GM12872 (cell line): ENCODE data around the gene ACACB.

Experiments
- TF ChIP-seq, protein P1 (sequence below): IDR thresholded peaks from 3 replicates; pipeline ENCODE4 v1.5.1; 2011; ENCODE audit warnings: low read depth, mild to moderate bottlenecking, low read length, moderate library complexity; ENCODE audit not compliant: insufficient read depth

Gene ACACB

DNA sequence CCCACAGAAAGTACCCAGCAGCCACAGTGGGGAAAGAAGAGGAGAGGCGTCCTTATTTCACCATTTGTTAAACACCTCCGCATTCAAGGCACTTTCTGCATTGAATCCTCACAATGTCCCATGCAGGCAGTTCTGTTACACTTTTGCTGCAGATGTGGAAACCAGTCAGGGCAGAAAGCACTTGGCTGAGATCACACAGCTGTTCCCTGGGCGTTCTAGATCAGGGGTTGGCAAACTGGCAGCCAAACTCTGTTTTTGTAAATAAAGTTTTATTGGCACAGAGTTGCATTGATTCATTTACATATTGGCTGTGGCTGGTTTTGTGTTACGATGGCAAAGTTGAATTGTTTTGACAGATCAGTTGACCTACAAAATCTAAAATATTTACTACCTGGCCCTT is 172.6 kb downstream of the ACACB start:
- TF ChIP-seq, protein P1, sequence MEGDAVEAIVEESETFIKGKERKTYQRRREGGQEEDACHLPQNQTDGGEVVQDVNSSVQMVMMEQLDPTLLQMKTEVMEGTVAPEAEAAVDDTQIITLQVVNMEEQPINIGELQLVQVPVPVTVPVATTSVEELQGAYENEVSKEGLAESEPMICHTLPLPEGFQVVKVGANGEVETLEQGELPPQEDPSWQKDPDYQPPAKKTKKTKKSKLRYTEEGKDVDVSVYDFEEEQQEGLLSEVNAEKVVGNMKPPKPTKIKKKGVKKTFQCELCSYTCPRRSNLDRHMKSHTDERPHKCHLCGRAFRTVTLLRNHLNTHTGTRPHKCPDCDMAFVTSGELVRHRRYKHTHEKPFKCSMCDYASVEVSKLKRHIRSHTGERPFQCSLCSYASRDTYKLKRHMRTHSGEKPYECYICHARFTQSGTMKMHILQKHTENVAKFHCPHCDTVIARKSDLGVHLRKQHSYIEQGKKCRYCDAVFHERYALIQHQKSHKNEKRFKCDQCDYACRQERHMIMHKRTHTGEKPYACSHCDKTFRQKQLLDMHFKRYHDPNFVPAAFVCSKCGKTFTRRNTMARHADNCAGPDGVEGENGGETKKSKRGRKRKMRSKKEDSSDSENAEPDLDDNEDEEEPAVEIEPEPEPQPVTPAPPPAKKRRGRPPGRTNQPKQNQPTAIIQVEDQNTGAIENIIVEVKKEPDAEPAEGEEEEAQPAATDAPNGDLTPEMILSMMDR, result no peak

DNA sequence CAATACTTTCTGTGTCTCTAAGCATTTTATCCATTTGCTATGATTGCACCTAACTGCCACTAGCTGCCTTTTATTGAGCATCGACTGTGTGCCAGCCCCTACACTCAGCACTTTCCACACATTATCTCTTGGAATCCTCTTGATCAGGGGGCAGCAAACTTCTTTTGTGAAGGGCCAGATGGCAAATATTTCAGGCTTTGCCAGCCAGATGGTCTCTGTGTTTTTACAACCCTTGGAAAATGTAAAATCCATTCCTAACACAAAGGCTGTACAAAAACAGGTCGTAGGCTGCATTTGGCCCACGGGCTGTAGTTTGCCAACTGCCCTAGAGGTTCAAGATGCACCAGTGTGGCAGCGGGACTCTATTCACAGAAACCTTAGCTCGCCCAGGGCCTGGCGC is 173.2 kb downstream of the ACACB start:
- TF ChIP-seq, protein P1, result no peak

DNA sequence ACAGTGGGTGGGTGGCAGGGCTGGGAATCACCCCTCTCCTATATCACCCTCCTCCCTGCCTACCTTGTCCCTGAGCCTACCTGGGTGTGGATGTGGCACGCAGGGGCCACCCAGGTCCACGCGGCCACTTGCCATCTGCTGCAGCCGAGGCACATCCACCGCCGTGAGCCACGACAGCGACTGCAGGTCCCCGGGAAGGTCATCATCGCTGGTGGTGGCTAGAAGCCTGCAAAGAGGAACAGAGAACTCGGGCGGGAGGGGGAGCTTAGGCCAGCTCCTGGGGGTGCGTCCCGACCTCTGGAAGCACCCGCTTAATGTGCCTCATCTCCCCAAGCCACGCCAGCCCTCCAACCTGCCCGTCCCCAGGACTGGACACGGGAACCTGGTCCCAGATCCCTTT is 173.7 kb downstream of the ACACB start:
- TF ChIP-seq, protein P1, result no peak

DNA sequence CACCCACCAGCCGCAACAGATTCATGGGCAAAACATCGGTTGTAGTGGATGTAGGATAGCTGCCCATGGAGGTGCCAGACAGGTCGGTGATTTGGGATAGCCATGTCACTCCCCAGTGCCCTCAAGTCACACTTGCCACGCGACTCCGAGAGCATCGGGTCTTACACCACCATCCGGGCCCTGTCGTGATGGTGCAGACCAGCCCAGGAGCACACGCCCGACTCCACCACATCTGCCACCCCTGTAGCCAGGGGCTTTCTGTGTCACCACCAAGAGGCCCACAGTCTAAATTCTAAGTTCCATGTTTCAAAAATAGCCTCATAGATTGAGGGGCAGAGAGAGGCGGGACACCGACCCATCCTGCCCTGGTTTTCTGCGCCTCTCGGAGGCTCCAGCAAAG is 174.7 kb downstream of the ACACB start:
- TF ChIP-seq, protein P1, result no peak

DNA sequence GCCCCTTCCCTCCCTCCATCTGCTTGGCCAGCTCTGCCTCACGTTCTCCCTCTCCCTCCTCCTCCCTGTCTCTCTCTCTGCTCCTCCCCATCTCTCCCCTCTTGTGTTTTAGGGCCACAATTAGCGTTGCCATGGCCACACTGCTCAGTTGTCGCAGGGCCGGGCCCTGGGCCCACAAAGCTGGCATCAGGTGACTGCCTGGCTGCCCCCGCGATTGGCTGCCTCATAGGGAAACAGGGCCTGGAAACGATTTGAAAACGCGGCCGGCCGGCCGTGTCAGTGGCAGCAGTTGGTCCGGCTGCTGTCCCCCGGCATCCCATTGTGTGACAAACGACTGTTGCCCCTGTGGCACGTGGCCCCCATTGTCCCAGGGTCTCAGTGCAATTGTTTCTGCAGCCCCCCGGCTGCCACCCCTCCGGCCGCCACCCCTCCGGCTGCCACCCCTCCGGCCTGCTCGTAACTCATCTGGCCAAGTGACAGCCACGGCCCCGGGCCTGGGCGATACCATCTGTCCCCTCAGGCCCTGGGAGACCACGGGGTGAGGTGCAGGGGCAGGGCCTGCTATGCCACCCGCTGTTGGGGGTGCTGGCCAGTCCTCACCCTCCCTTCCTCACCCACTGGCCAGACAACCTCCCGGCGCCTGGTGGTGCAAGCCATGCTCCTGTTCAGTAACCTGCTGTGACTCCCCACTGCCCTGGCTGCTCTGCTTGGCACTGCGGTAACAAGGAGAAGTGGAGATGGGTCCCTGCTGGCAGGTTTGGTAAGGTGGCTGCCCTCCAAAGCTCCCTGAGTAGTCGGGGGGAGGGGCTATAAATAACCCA is 175.3 kb downstream of the ACACB start:
- TF ChIP-seq, protein P1, result no peak

DNA sequence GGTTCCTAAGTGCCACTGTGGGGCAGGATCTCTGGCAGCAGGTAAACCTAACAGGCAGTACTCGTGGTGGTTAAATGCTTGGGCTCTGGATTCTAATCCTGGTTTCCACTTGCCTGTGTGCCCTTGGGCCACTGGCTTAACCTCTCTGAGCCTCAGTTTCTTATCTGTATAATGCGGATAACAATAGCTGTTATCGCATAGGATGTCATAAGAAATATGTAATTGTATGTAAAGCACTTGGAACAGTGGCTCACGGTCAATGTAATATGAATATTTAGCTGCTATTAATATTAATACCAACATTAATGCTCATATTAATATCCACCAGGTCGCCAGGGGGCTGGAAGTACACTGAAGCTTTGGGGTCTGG is 175.9 kb downstream of the ACACB start:
- TF ChIP-seq, protein P1, result no peak

DNA sequence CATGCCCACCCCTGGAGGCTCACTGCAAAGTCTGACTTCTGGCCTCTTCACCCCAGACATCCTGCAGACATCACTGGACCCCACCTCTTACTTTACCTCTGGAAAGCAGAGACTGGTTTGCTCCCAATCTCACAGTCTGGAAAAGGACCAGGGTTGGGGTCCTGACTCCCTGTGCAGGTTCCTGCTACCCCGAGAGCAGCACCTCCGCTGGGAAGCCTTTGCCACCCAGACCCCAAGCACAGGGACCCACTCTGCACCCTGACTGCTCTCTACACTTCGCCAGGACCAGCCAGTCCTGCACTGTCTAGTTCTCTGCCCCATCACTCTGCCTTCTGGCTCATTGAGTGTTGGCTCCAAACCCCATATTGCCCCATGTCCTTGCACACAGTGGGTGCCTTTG is 176.7 kb downstream of the ACACB start:
- TF ChIP-seq, protein P1, result no peak
